ENCODE results near the gene MPPED1. TPM values are rescaled to one million over a fixed set of nuclear protein-coding genes. Genes with fewer than 3 reads are reported as not detected.

MPPED1 gene
- total and polyA plus RNA-seq, 2 of the 13 experiments (the other 11 are each of a cell fraction or from before 2014, with no cell fraction given) = 0.77 TPM; not detected in 1

DNA sequence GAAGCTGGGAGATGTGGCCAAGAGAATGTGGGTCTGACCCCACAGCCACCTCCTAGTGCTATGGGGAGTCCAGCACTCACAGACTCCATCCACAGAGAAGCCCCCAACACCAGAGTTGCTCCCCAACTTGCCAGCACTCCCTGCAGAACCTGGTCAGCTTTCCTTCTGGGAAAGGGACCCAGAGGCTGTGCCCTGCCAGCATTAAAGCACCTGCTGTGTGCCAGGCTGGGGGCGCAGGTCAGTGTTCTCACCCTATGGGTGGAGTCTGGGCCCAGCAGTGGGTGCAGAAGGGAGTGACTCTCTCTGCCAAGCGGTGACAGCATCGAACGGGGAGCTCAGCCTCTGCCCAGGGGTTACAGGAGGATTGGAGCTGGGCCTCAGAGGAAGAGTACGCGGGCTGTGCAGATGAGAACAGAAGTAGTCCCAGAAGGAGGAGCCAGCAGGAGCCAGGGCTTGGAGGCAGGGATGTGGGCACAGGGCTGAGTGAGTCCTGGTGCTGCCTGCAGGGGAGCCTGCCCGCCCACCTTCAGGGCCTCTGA lies 114.4 kb downstream of the MPPED1 start (continued):
- TF ChIP-seq ZNF414 (CRISPR knock-in tag; IDR thresholded peaks at IDR 0.05) (no peak), MED13 (CRISPR knock-in tag; IDR thresholded peaks at IDR 0.05) (no peak), TEAD2 (CRISPR knock-in tag; IDR thresholded peaks at IDR 0.05) (no peak)
- TF ChIP-seq, protein P1, sequence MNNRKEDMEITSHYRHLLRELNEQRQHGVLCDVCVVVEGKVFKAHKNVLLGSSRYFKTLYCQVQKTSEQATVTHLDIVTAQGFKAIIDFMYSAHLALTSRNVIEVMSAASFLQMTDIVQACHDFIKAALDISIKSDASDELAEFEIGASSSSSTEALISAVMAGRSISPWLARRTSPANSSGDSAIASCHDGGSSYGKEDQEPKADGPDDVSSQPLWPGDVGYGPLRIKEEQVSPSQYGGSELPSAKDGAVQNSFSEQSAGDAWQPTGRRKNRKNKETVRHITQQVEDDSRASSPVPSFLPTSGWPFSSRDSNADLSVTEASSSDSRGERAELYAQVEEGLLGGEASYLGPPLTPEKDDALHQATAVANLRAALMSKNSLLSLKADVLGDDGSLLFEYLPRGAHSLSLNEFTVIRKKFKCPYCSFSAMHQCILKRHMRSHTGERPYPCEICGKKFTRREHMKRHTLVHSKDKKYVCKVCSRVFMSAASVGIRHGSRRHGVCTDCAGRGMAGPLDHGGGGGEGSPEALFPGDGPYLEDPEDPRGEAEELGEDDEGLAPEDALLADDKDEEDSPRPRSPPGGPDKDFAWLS (CRISPR knock-in tag; IDR thresholded peaks at IDR 0.05; ENCODE audit: borderline replicate concordance) = no peak

DNA sequence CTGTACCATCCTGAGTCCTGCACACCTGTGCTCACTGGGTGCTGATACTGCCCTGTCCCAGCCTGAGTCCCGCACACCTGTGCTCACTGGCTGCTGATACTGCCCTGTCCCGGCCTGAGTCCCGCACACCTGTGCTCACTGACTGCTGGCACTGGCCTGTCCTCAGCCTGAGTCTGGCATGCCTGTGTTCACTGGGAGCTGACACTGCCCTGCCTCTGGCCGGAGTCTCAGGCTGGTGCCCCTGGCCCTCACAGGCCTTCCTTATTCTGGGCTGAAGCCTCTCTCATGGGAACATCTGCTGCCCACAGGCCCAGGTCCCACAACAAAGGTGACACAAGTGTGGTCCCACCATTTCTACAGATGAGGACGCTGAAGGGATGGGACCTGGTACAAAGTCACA lies 115.1 kb downstream of the MPPED1 start:
- Histone ChIP-seq H3K4me1 (ENCODE audit: insufficient read depth, low read length) (no peaks in the 10 kb centered on the region), H2AFZ (ENCODE audit: low read length) (no peak overlapping the region), H3K79me2 (ENCODE audit: insufficient read depth, low read length) (no peaks in the 10 kb centered on the region), H3K27ac (ENCODE audit: extremely low read length, insufficient read depth, low read length) (no peak overlapping the region), H3K9me3 (ENCODE audit: low read length) (no peaks in the 10 kb centered on the region), H3K27me3 (ENCODE audit: control insufficient read depth in 1 of 2, insufficient read depth in 2 of 2, low read length in 2 of 2) (peaks cover 0 to 28% of the 10 kb centered on the region in 2 experiments; a peak in 2 of 5 replicates), H3K36me3 (replicated peaks in 1 of 2; ENCODE audit: control insufficient read depth in 1 of 2, insufficient read depth in 2 of 2, low read length in 2 of 2) (no peaks in the 10 kb centered on the region), H3K4me2 (ENCODE audit: low read depth, low read length) (no peak overlapping the region), H3K4me3 (replicated peaks in 1 of 3; ENCODE audit: insufficient read depth in 1 of 3, low read depth in 2 of 3, low read length in 3 of 3) (no peak overlapping the region), H4K20me1 (ENCODE audit: insufficient read depth, low read length) (no peaks in the 10 kb centered on the region), H3K9ac (ENCODE audit: insufficient read depth, low read depth, low read length) (no peak overlapping the region)
- POLR2A ChIA-PET = no interaction called here
- BruUV-seq (replicated peaks) = no TSS peak
- ATAC-seq (no peak), FAIRE-seq (no peak), DNase-seq (ENCODE audit: low spot score) (no peak)
- CTCF ChIA-PET (ENCODE audit: low intra/inter-chr PET ratio, low total read pairs) = no interaction called here
- WGBS (ENCODE audit: low lambda C conversion rate) = 0% methylated on average over 1 of the region's 5 CpGs
- intact Hi-C loops (cut with micrococcal nuclease; ENCODE audit: unreplicated experiment) = no loop called here
- in situ Hi-C loops (cut with HindIII; ENCODE audit: extremely low pct_ligation_motif_present, low pct_unique_long_range_greater_than_20kb) = no loop called here
- TF ChIP-seq ZNF17 (CRISPR knock-in tag; IDR thresholded peaks at IDR 0.05) = no peak
- TF ChIP-seq RFX5 (IDR thresholded peaks at IDR 0.05; ENCODE audit: low read depth, low read length) = no peak
- no peak for TF ChIP-seq AGO1 (IDR thresholded peaks at IDR 0.05; ENCODE audit: low read depth, low read length, poor library complexity, severe bottlenecking)
- no peak for TF ChIP-seq ZNF670 (CRISPR knock-in tag; IDR thresholded peaks at IDR 0.05; ENCODE audit: borderline replicate concordance)
- no peak for TF ChIP-seq TEAD2 (CRISPR knock-in tag; IDR thresholded peaks at IDR 0.05)
- no peak for TF ChIP-seq ZBTB21 (CRISPR knock-in tag; IDR thresholded peaks at IDR 0.05)
- TF ChIP-seq NFAT5 (CRISPR knock-in tag; IDR thresholded peaks at IDR 0.05) = no peak
- TF ChIP-seq ZNF430 (CRISPR knock-in tag; IDR thresholded peaks at IDR 0.05) = no peak
- TF ChIP-seq XBP1 (CRISPR knock-in tag; IDR thresholded peaks at IDR 0.05) = no peak
- no peak for TF ChIP-seq E2F1 (CRISPR knock-in tag; IDR thresholded peaks at IDR 0.05)
- TF ChIP-seq THAP8 (CRISPR knock-in tag; IDR thresholded peaks at IDR 0.05; ENCODE audit: borderline replicate concordance) = no peak
